HG03064 (cell line): ENCODE data around the gene LHX5.
A peak's percentile ranks its signal among the peaks of the same experiment; 100 is the strongest.

ENCODE experiments used
- ATAC-seq: cut with Tn5 transposase; IDR thresholded peaks from one replicate; pipeline ENCODE4 v1.9.1; 2021; ENCODE audit warnings: low read depth; ENCODE audit not compliant: unreplicated experiment

The LHX5 gene

DNA sequence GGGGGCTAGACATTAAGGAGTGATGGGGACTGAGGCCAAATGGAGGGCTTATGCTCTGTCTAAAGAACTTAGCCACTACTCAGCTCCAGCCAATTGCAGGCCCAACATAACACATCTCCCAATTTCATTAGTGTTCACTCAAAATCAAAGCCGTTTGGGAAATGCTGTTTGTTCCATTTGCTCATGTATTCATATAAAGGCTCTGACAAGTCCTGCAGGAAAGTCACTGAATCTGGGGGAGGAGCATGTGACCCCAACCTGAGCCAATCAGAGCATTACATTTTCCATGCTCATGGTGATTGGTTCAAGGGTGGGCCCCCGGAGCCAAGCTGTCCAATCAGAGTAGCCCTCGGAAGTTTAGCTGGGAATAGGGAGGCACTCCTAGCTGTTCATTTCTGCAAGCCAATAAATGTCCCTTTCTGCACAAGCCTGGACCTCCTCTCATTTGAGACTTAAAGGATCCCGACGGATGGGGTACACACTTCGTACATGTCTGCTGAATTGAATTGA lies 28.6 kb downstream of the LHX5 start:
- ATAC-seq: no peak

GRCh38 chr12:113440947-113441782 lies 30.5 kb downstream of the LHX5 start:
- no peak for ATAC-seq

GRCh38 chr12:113440336-113440735 lies 31.3 kb downstream of the LHX5 start:
- ATAC-seq: no peak

DNA sequence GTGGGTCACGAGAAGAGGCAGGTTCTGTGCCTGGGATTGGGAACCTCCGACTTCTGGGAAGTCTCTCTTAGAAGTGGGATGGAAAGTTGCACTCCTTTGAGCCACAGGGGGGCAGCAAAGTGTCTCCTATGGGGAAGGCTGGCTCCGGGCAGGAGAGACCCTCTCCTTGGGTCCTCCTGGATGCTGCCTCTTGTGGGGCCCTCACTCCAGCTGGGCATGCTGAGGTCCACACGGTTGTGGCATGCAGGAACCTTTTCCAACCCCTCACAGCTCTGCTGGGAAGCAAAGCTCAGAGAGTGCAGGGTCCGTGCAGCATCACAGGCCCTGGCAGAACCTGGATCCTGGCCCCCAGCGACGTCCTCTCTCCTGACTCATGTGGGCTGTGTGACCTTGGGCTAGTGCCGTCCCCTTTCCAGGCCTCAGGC lies 32.1 kb downstream of the LHX5 start:
- no peak for ATAC-seq

GRCh38 chr12:113439301-113439597 lies 32.4 kb downstream of the LHX5 start:
- no peak for ATAC-seq

GRCh38 chr12:113438523-113439300 lies 33.0 kb downstream of the LHX5 start:
- ATAC-seq: no peak

DNA sequence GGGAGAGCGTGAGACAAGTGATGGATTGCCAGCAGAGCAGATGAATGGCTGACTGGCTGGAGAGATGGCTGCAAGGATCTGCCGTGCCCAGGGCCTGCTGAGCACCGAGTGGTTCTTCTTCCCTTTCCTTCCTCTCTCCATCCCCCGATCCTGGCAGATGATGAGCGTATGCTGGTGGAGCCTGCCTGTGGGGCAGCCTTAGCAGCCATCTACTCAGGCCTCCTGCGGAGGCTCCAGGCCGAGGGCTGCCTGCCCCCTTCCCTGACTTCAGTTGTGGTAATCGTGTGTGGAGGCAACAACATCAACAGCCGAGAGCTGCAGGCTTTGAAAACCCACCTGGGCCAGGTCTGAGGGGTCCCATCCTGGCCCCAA lies 34.0 kb downstream of the LHX5 start:
- ATAC-seq: no peak

- no peak for ATAC-seq
Observed at GRCh38 chr12:113436993-113437728, 34.5 kb downstream of the LHX5 start.

DNA sequence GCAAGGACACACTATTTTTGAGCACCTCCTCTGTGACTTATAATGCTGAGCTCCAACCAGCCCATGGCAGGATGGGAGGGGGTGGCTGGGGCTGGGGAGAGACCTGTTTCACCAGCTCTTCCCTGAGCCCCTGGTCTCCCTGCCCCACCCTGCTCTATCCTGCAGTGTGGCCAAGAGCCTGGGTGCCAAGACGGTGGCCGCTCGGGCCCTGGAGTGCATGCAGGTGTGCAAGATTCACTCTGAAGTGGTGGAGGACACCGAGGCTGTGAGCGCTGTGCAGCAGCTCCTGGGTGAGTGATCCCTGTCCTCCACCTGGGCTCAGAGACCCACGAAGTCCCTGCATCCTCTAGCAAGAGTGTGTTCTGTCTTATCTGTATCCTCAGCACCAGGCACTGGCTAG lies 35.1 kb downstream of the LHX5 start:
- ATAC-seq: no peak

- ATAC-seq: no peak
Observed at GRCh38 chr12:113435367-113435766, 36.3 kb downstream of the LHX5 start.

GRCh38 chr12:113432986-113433385 lies 38.7 kb downstream of the LHX5 start:
- ATAC-seq: no peak

DNA sequence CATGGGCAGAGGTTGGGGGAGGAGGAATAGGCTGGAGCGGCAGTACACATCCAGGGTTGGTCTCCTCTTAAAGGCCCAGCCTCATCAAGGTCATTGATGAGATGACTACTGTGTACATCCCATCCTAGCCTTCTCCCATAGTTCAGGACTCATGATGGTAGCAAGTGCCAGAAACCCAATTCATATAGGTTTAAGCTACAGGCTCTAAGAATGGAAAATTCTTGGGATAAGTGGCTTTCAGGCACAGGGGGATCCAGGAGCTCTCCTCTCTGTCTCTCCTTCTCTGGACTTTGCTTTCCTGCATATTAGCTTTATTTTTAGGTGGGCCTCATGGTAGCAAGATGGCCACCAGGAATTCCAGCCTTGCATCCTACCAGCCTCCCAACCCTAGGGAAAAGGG lies 43.2 kb downstream of the LHX5 start:
- no peak for ATAC-seq

- ATAC-seq: no peak
Observed at GRCh38 chr12:113427882-113428281, 43.8 kb downstream of the LHX5 start.

- ATAC-seq: no peak
Observed at GRCh38 chr12:113425960-113426453, 45.7 kb downstream of the LHX5 start.

GRCh38 chr12:113424915-113425823 lies 46.5 kb downstream of the LHX5 start:
- no peak for ATAC-seq

DNA sequence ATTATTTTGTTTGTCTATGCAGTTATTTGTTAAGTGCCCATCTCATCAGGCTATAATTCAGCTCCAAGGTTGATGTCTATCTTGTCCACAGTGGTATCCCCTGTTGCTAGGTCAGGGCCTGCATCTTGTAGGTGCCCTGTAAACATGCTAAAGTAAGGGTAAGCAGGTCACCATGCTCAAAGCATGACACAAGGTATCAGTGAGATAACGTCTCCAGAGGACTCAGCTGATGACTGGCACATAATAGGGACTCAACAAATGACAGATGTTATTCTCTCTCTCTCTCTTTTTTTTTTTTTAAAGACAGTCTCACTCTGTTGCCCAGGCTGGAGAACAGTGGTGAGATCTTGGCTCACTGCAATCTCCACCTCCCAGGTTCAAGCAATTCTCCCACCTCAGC lies 47.2 kb downstream of the LHX5 start:
- ATAC-seq: no peak

DNA sequence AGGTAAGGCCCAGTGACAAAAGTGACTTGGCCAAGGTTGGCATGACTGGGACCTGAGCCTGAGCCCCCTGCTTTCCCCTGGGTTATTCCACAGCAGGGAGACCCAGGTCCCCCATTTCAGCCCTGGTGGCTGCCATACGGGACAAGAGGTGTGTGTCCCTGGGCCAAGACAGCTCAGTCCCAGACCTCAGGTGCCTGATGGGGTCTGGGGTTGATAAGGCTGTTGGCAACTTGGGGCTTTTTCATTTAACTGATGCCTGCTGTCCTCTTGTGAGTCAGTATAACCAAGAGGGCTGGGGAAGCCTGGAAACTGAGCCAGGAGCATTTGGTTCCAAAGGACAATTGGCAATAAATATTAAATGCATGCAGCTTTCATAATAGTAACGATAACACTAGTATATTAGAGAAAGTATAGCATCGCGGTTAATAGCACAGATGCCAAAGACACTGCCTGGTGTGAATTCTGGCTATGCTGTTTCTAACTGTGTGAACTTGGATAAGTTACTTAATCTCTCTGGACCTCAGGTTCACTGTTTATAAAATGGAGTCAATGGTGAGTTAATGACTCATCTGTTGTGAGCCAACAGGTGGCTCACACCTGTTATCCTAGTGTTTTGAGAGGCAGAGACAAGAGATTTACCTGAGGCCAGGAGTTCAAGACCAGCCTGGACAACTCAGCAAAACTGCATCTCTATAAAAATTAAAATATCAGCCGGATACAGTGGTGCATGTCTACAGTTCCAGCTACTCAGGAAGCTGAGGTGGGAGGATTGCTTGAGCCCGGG lies 48.6 kb downstream of the LHX5 start:
- no peak for ATAC-seq

DNA sequence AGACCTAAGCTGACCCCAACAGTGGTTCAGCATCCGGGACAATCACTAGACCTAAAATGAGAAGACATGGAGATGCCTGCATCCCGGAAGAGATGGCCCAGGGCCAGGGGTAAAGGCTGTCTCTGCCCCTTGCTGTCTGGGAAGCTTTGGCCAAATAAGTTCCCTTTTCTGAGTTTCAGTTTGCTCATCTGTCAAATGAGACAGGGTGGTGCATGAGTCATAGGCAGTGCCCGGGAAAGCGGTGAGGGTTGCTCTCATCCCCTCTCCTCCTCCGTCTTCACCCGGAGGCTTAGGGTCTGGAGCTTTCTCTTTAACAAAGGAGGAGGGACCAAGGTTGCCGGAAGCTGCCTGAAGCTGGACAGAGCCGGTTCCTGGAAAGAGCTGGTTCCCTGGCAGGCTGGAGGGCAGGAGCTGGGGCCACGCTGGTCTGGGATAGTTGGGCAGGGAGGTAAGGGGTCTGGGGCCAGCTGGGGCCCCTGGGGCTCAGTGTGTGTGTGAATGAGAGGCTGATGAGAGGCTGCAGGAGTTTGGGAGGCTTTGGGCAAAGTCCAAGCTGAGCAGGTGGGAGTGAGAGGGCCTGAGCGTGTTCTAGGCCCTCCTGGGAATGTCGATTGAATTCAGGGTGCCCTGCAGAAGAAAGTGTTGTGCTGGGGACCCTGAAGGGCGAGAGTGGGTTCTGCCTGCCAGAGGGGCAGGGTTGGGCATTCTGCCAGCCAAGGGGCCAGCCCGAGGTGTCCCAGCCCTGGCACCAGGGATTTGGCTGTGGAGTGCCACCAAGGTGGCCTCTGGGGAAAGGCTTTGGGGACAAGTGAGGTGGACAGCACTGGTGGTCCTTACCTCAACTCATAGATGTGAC lies 49.4 kb downstream of the LHX5 start, which contains the start of gene SDSL:
Gene SDSL, plus strand, starts transcription at position 351 of the 856 bp plus-strand sequence. CDS start 5,603 bp downstream, outside the sequence.
- ATAC-seq: peak; percentile 90
